Esophagus (tissue), 2 donors: ENCODE results near the gene NDST4. TPM values are rescaled to one million over a fixed set of nuclear protein-coding genes. Genes with fewer than 3 reads are reported as not detected.

Experiments
- H3K27ac ChIP-seq, 2 donors: one replicate each; pipeline ENCODE4 v1.5.1; 2013; ENCODE audit warnings: low read depth in 2 of 2, mild to moderate bottlenecking in 2 of 2, inconsistent platforms in 1 of 2, low read length in 1 of 2, moderate library complexity in 1 of 2
- H3K27me3 ChIP-seq, 2 donors: one replicate each; pipeline ENCODE4 v1.6.1; 2013; ENCODE audit warnings: low read length in 2 of 2, control low read depth in 1 of 2, mild to moderate bottlenecking in 1 of 2; ENCODE audit not compliant: insufficient read depth in 2 of 2, control insufficient read depth in 1 of 2
- H3K36me3 ChIP-seq, 2 donors: one replicate each; pipeline ENCODE4 v1.6.1; 2013; ENCODE audit warnings: low read length in 1 of 2; ENCODE audit not compliant: control insufficient read depth in 2 of 2, insufficient read depth in 2 of 2
- H3K4me1 ChIP-seq, 2 donors: one replicate each; pipeline ENCODE4 v1.6.1; 2013; ENCODE audit warnings: low read length in 1 of 2; ENCODE audit not compliant: control insufficient read depth in 2 of 2, insufficient read depth in 2 of 2
- H3K4me3 ChIP-seq, 2 donors: one replicate each; pipeline ENCODE4 v1.5.1; 2013; ENCODE audit warnings: low read length in 2 of 2, mild to moderate bottlenecking in 2 of 2, low read depth in 1 of 2, moderate library complexity in 1 of 2
- H3K9me3 ChIP-seq, 2 donors: one replicate each; pipeline ENCODE4 v1.6.1; 2013; ENCODE audit warnings: mild to moderate bottlenecking in 2 of 2, low read depth in 1 of 2, low read length in 1 of 2, moderate library complexity in 1 of 2; ENCODE audit not compliant: control insufficient read depth in 2 of 2, insufficient read depth in 1 of 2
- WGBS, 2 donors: extraction: QIAGEN DNeasy Blood & Tissue Kit; methylation state at CpG; one replicate each; pipeline ENCODE4 v1.1.7; 2013; 5-methylcytosine and 5-hydroxymethylcytosine counted together
- polyA plus RNA-seq, 2 donors: library from polyadenylated mRNA; stranded (reverse); fragments of 200-250 nt; gene quantifications; one replicate each; pipeline ENCODE4 v1.2.3, GENCODE V29; 2013
- donor health status: healthy with polysubstance abuse.
- donor health status: Bipolar disorder and iron deficiency.

Gene NDST4
- polyA plus RNA-seq, 2 donors, result not detected

GRCh38 chr4:115121351-115122043 lies 8.1 kb upstream of the NDST4 start:
- H3K9me3 ChIP-seq, result no peaks in the 10 kb centered on the region
- H3K27ac ChIP-seq, result no peak overlapping the region
- WGBS, 2 donors, result 48 to 58% methylated on average over 2 of the region's 2 CpGs
- H3K27me3 ChIP-seq, result no peaks in the 10 kb centered on the region
- no peaks in the 10 kb centered on the region for H3K4me1 ChIP-seq
- no peak overlapping the region for H3K4me3 ChIP-seq
- no peaks in the 10 kb centered on the region for H3K36me3 ChIP-seq

- WGBS, 2 donors, result 82 to 86% methylated on average over 1 of the region's 1 CpG
- no peak overlapping the region for H3K4me3 ChIP-seq
- no peak overlapping the region for H3K27ac ChIP-seq
- no peaks in the 10 kb centered on the region for H3K4me1 ChIP-seq
- H3K27me3 ChIP-seq, result no peaks in the 10 kb centered on the region
- H3K9me3 ChIP-seq, result no peaks in the 10 kb centered on the region
- no peaks in the 10 kb centered on the region for H3K36me3 ChIP-seq
Measured at GRCh38 chr4:115119804-115120352, 6.5 kb upstream of the NDST4 start.

- 67 to 77% methylated on average over 3 of the region's 3 CpGs for WGBS, 2 donors
- no peaks in the 10 kb centered on the region for H3K36me3 ChIP-seq
- no peaks in the 10 kb centered on the region for H3K4me1 ChIP-seq
- no peaks in the 10 kb centered on the region for H3K27me3 ChIP-seq
- no peaks in the 10 kb centered on the region for H3K9me3 ChIP-seq
- no peak overlapping the region for H3K27ac ChIP-seq
- H3K4me3 ChIP-seq, result no peak overlapping the region
Measured at GRCh38 chr4:115117651-115118050, 4.2 kb upstream of the NDST4 start.

- no peaks in the 10 kb centered on the region for H3K36me3 ChIP-seq
- H3K4me1 ChIP-seq, result no peaks in the 10 kb centered on the region
- H3K4me3 ChIP-seq, result no peak overlapping the region
- no peak overlapping the region for H3K27ac ChIP-seq
- WGBS, 2 donors, result 65 to 72% methylated on average over 4 of the region's 4 CpGs
- H3K27me3 ChIP-seq, result no peaks in the 10 kb centered on the region
- no peaks in the 10 kb centered on the region for H3K9me3 ChIP-seq
Measured at GRCh38 chr4:115110191-115111181, 2.9 kb downstream of the NDST4 start.

GRCh38 chr4:115108850-115109249 lies 4.6 kb downstream of the NDST4 start:
- Histone ChIP-seq H3K27me3 (no peaks in the 10 kb centered on the region), H3K4me1 (no peaks in the 10 kb centered on the region), H3K27ac (no peak overlapping the region), H3K36me3 (no peaks in the 10 kb centered on the region), H3K9me3 (no peaks in the 10 kb centered on the region), H3K4me3 (no peak overlapping the region)

- no peaks in the 10 kb centered on the region for H3K9me3 ChIP-seq
- H3K27ac ChIP-seq, result no peak overlapping the region
- H3K4me1 ChIP-seq, result no peaks in the 10 kb centered on the region
- no peaks in the 10 kb centered on the region for H3K36me3 ChIP-seq
- no peak overlapping the region for H3K4me3 ChIP-seq
- no peaks in the 10 kb centered on the region for H3K27me3 ChIP-seq
Measured at GRCh38 chr4:115107411-115107810, 6.0 kb downstream of the NDST4 start.

- Histone ChIP-seq H3K27ac (no peak overlapping the region), H3K27me3 (no peaks in the 10 kb centered on the region), H3K4me1 (no peaks in the 10 kb centered on the region), H3K9me3 (no peaks in the 10 kb centered on the region), H3K36me3 (no peaks in the 10 kb centered on the region), H3K4me3 (no peak overlapping the region)
- 70 to 75% methylated on average over 3 of the region's 3 CpGs for WGBS, 2 donors
Measured at GRCh38 chr4:115101675-115102074, 11.7 kb downstream of the NDST4 start.

- Histone ChIP-seq H3K36me3 (no peaks in the 10 kb centered on the region), H3K9me3 (no peaks in the 10 kb centered on the region), H3K27me3 (no peaks in the 10 kb centered on the region), H3K4me1 (no peaks in the 10 kb centered on the region), H3K27ac (no peak overlapping the region), H3K4me3 (no peak overlapping the region)
- 9 to 12% methylated on average over 4 of the region's 4 CpGs for WGBS, 2 donors
Measured at GRCh38 chr4:115090483-115091075, 22.8 kb downstream of the NDST4 start.

- H3K36me3 ChIP-seq, result no peaks in the 10 kb centered on the region
- H3K27me3 ChIP-seq, result no peaks in the 10 kb centered on the region
- H3K4me1 ChIP-seq, result no peaks in the 10 kb centered on the region
- 66 to 70% methylated on average over 2 of the region's 2 CpGs for WGBS, 2 donors
- H3K9me3 ChIP-seq, result peaks cover 0 to 6% of the 10 kb centered on the region in 2 donors
- H3K4me3 ChIP-seq, result no peak overlapping the region
- H3K27ac ChIP-seq, result no peak overlapping the region
Measured at GRCh38 chr4:115082633-115083032, 30.8 kb downstream of the NDST4 start.
